GM12878 (cell line): ENCODE data around the gene BICC1. TPM values are rescaled to one million over a fixed set of nuclear protein-coding genes. Genes with fewer than 3 reads are reported as not detected.

Experiments
- ATAC-seq: fragments of 200-7000 bp; cut with Tn5 transposase; 3 replicates; pipeline ENCODE4 v1.9.1; 2020; ENCODE audit warnings: mild to moderate bottlenecking, moderate library complexity
- BruUV-seq: library from RNA; stranded (reverse); fragments of 400-500 nt; replicated peaks from 2 replicates; lab custom pipeline; 2021; lab: Mats Ljungman, UMichigan
- CTCF ChIA-PET: fragments of 300-600 bp; sonication (Branson Sonifier 250); formaldehyde crosslinking; extraction: SDS; loops from one replicate; lab custom pipeline; 2021; ENCODE audit warnings: inconsistent platforms; lab: Yijun Ruan, JAX
- POLR2A ChIA-PET: fragments of 350-600 bp; formaldehyde crosslinking; extraction: SDS; loops from one replicate; lab custom pipeline; 2021; ENCODE audit warnings: inconsistent platforms; lab: Charles Lee
- RAD21 ChIA-PET: fragments of 300-600 bp; sonication (Branson Sonifier 250); formaldehyde crosslinking; loops from one replicate; lab custom pipeline; 2023; ENCODE audit warnings: antibody characterized with exemption; ENCODE audit not compliant: unreplicated experiment; lab: Charles Lee
- SMC1A ChIA-PET: fragments of 300-600 bp; sonication (Branson Sonifier 250); formaldehyde crosslinking; loops from one replicate; lab custom pipeline; 2023; ENCODE audit not compliant: unreplicated experiment, uncharacterized antibody; lab: Charles Lee
- DNase-seq: peaks from one replicate; pipeline ENCODE4 v3.0.0-alpha.2; 2011; ENCODE audit warnings: low read depth, low spot score
- FAIRE-seq: peaks from 3 replicates; lab custom pipeline; 2011; peaks lifted over from hg19 to GRCh38; lab: Jason Lieb, UNC
- H2AFZ ChIP-seq: 2 replicates; pipeline ENCODE4 v1.6.0; 2011; ENCODE audit warnings: low read depth, low read length, control low read depth; ENCODE audit not compliant: control insufficient read depth
- H3K27ac ChIP-seq: 2 replicates; pipeline ENCODE4 v1.5.1; 2011; ENCODE audit warnings: control low read depth; ENCODE audit not compliant: control insufficient read depth, insufficient read depth
- H3K27me3 ChIP-seq, 2 experiments: replicated peaks in 1 of 2; 2 replicates each; pipeline versions ENCODE4 v1.6.0 to v1.6.1; 2011; ENCODE audit warnings: low read length in 1 of 2; ENCODE audit not compliant: control insufficient read depth in 2 of 2, insufficient read depth in 2 of 2
- H3K36me3 ChIP-seq, 2 experiments: 2 replicates each; pipeline ENCODE4 v1.5.1; 2011; ENCODE audit warnings: low read length in 1 of 2; ENCODE audit not compliant: control insufficient read depth in 2 of 2, insufficient read depth in 2 of 2
- H3K4me1 ChIP-seq: 2 replicates; pipeline ENCODE4 v1.6.1; 2011; ENCODE audit warnings: mild to moderate bottlenecking, low read length, moderate library complexity, mixed read lengths; ENCODE audit not compliant: control insufficient read depth, insufficient read depth
- H3K4me2 ChIP-seq: 2 replicates; pipeline ENCODE4 v1.6.0; 2011; ENCODE audit warnings: control low read depth; ENCODE audit not compliant: control insufficient read depth, insufficient read depth
- H3K4me3 ChIP-seq: fragments of 200-600 bp; sonication (generic); 2 replicates; pipeline ENCODE4 v1.5.1; 2016
- H3K79me2 ChIP-seq: 2 replicates; pipeline ENCODE4 v1.6.0; 2011; ENCODE audit warnings: low read length; ENCODE audit not compliant: control insufficient read depth, insufficient read depth
- H3K9ac ChIP-seq: 2 replicates; pipeline ENCODE4 v1.8.0; 2011; ENCODE audit warnings: low read length, control low read depth, mixed read lengths; ENCODE audit not compliant: control insufficient read depth, insufficient read depth
- H3K9me3 ChIP-seq: replicated peaks from 3 replicates; pipeline ENCODE4 v1.5.1; 2011; ENCODE audit warnings: mild to moderate bottlenecking, low read length; ENCODE audit not compliant: control insufficient read depth, insufficient read depth
- H4K20me1 ChIP-seq: 2 replicates; pipeline ENCODE4 v1.6.0; 2011; ENCODE audit not compliant: control insufficient read depth, insufficient read depth
- CTCF ChIP-seq, 3 experiments: IDR thresholded peaks in 2 of 3; conservative IDR thresholded peaks in 1 of 3; 2 replicates each; pipeline ENCODE4 v1.5.1; 2011; ENCODE audit warnings: low read depth in 3 of 3, low read length in 3 of 3, mild to moderate bottlenecking in 3 of 3, control low read depth in 2 of 3, moderate library complexity in 2 of 3, inconsistent platforms in 1 of 3, mixed read lengths in 1 of 3; ENCODE audit not compliant: control insufficient read depth in 2 of 3, insufficient read depth in 1 of 3; ENCODE audit errors: extremely low read depth in 1 of 3
- MLLT1 ChIP-seq: fragments of 450-650 bp; IDR thresholded peaks from 2 replicates; pipeline ENCODE4 v1.6.1; 2016; ENCODE audit warnings: mild to moderate bottlenecking
- RAD21 ChIP-seq: IDR thresholded peaks from 2 replicates; pipeline ENCODE4 v1.6.1; 2011; ENCODE audit warnings: mild to moderate bottlenecking, low read depth, low read length, moderate library complexity; ENCODE audit not compliant: insufficient read depth
- REST ChIP-seq: IDR thresholded peaks from 2 replicates; pipeline ENCODE4 v1.6.1; 2012; ENCODE audit warnings: mild to moderate bottlenecking, low read depth, low read length
- SKIL ChIP-seq: fragments of 450-650 bp; IDR thresholded peaks from 2 replicates; pipeline ENCODE4 v1.6.1; 2017; ENCODE audit warnings: mild to moderate bottlenecking, low read depth, inconsistent platforms; ENCODE audit not compliant: poor library complexity, severe bottlenecking
- SMC3 ChIP-seq: IDR thresholded peaks from 2 replicates; pipeline ENCODE4 v1.6.1; 2011; ENCODE audit warnings: low read length, improper control_type of control experiment, borderline replicate concordance
- ZBTB40 ChIP-seq: fragments of 450-650 bp; IDR thresholded peaks from 2 replicates; pipeline ENCODE4 v1.6.1; 2016; ENCODE audit warnings: mild to moderate bottlenecking, moderate library complexity, borderline replicate concordance
- WGBS: methylation state at CpG from one replicate; pipeline ENCODE4 v1.1.6; 2016; ENCODE audit warnings: low lambda C conversion rate; ENCODE audit not compliant: insufficient replicate concordance, insufficient coverage; ENCODE audit errors: missing lambda C conversion rate; 5-methylcytosine and 5-hydroxymethylcytosine counted together
- in situ Hi-C: fragments of 300-500 bp; cut with MboI; formaldehyde crosslinking; loops from 9 replicates; pipeline ENCODE4 v1.14.3; 2018; ENCODE audit warnings: mixed read lengths
- intact Hi-C: fragments of 100-400 bp; cut with micrococcal nuclease; formaldehyde crosslinking; loops from one replicate; pipeline ENCODE4 v1.14.2; 2022; ENCODE audit not compliant: unreplicated experiment
- polyA plus RNA-seq, 11 experiments: library from polyadenylated mRNA; depleted of rRNA in 4 of 11; unstranded in 6 of 11; stranded (reverse) in 5 of 11; fragments of >200 nt; fragmentation: Nextera tagmentation in 4 of 11; fragmentation: Illumina TruSeq in 1 of 11; extraction: Ambion mirVana in 4 of 11; extraction: Trizol in 1 of 11; gene quantifications; 1 replicate in 1 of 11; 2 replicates in 10 of 11; pipeline versions ENCODE4 v1.2.1 to v1.2.3, GENCODE V29; 2011 to 2016; ENCODE audit warnings: inconsistent platforms in 2 of 11, missing spikeins in 2 of 11, low read depth in 1 of 11
- total RNA-seq, 4 experiments: library from RNA; depleted of rRNA in 3 of 4; stranded (reverse); fragments of >200 nt in 3 of 4; fragmentation: Illumina TruSeq in 1 of 4; extraction: Trizol in 1 of 4; gene quantifications; 2 replicates each; pipeline versions ENCODE4 v1.2.1 to v1.2.3, GENCODE V29; 2013 to 2021

BICC1 gene
- total and polyA plus RNA-seq, 10 of the 15 experiments (the other 5 are each of a cell fraction or from before 2014, with no cell fraction given) = 0.01 to 0.10 (median 0.04) TPM; not detected in 5

- no peak overlapping the region for H3K4me2 ChIP-seq
- DNase-seq = peak; percentile 8
- H3K4me1 ChIP-seq = no peaks in the 10 kb centered on the region
- in situ Hi-C loops = loop anchor here (5.0 to 10.0 kb wide), 2 partner anchors 835 to 1253 kb away; no protein-coding TSS in a partner anchor
- no TSS peak for BruUV-seq
- H3K79me2 ChIP-seq = no peaks in the 10 kb centered on the region
- no peaks in the 10 kb centered on the region for H4K20me1 ChIP-seq
- ChIA-PET POLR2A (no interaction called here), CTCF (interaction anchor here (0.9 to 6.4 kb wide), 13 partner anchors 10 to 1012 kb away, joined by 3 to 53 read pairs (median 3); no protein-coding TSS in a partner anchor), RAD21 (interaction anchor here (0.6 to 1.4 kb wide), 3 partner anchors 170 to 798 kb away, joined by 3 to 8 read pairs (median 4); no protein-coding TSS in a partner anchor), SMC1A (interaction anchor here (0.6 to 5.2 kb wide), 7 partner anchors 167 to 898 kb away, joined by 3 to 26 read pairs (median 3); no protein-coding TSS in a partner anchor)
- H3K27me3 ChIP-seq = no peaks in the 10 kb centered on the region
- H3K36me3 ChIP-seq = no peaks in the 10 kb centered on the region
- no peak overlapping the region for H2AFZ ChIP-seq
- H3K4me3 ChIP-seq = no peak overlapping the region
- FAIRE-seq = peak; percentile 90
- ATAC-seq = peak; percentile 77
- 0% methylated on average over 5 of the region's 5 CpGs for WGBS
- no peak overlapping the region for H3K9ac ChIP-seq
- TF ChIP-seq RAD21 = peak; percentile 77
- peak; percentile 36 for TF ChIP-seq SKIL
- TF ChIP-seq MLLT1 = no peak
- peak; percentile 46 for TF ChIP-seq SMC3
- TF ChIP-seq REST = no peak
- TF ChIP-seq CTCF (IDR thresholded peaks at IDR 0.05 in 2 of 3, conservative IDR thresholded peaks at IDR 0.05 in 1 of 3; ENCODE audit: control insufficient read depth in 2 of 3, extremely low read depth in 1 of 3, insufficient read depth in 1 of 3, low read depth in 3 of 3, low read length in 3 of 3) = peak in 2 of 3 experiments; percentile 47 to 70; a peak in 4 of 6 replicates
- TF ChIP-seq ZBTB40 = no peak
- no peak overlapping the region for H3K27ac ChIP-seq
- no peaks in the 10 kb centered on the region for H3K9me3 ChIP-seq
- intact Hi-C loops = loop anchor here (1.0 to 10.0 kb wide), 5 partner anchors 171 to 1425 kb away; no protein-coding TSS in a partner anchor
Observed at GRCh38 chr10:58781873-58782488, 269.3 kb downstream of the BICC1 start.
